Fibroblast of skin of right biceps (primary cell): ENCODE results near the gene ZNF784.
"Not testable (repeated sequence)": the region's sequence is repeated elsewhere in the genome, so short reads cannot be mapped to it uniquely, and the experiment has no call there.

Experiments used
- DNase-seq: peaks from one replicate; pipeline ENCODE4 v3.0.0-alpha.2; 2013

ZNF784 gene

DNA sequence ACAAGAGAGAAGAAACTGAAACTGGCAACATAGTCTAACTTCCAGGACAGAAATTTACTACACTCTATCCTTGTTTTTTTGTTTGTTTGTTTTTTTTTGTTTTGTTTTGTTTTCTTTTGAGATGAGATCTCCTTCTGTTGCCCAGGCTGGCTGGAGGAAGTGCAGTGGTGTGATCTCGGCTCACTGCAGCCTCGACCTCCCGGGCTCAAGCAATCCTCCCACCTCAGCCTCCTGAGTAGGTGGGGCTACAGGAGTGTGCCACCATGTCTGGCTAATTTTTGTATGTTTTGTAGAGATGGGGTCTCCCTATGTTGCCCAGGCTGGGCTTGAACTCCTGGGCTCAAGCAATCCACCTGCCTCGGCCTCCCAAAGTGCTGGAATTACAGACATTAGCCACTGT, 42.1 kb downstream of the ZNF784 start:
- not testable (repeated sequence) for DNase-seq

DNA sequence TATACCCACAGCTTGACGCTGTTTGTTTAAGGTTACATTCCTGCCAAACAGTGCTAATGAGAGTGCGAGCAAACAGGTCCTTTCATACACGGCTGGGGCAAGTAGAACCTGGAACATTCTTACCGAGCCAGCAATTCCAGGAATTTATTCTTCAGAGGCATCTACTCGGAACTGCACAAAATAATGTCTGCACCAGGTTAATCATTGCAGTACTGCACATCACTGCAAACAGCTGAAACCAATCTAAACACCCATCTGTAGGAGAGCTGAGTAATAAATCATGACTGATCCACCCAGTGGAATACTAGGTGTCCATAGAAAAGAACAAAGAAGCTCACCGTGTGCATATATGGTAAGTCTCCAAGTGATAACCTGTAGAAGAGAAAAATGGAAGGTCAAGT, 42.5 kb downstream of the ZNF784 start:
- no peak for DNase-seq

DNA sequence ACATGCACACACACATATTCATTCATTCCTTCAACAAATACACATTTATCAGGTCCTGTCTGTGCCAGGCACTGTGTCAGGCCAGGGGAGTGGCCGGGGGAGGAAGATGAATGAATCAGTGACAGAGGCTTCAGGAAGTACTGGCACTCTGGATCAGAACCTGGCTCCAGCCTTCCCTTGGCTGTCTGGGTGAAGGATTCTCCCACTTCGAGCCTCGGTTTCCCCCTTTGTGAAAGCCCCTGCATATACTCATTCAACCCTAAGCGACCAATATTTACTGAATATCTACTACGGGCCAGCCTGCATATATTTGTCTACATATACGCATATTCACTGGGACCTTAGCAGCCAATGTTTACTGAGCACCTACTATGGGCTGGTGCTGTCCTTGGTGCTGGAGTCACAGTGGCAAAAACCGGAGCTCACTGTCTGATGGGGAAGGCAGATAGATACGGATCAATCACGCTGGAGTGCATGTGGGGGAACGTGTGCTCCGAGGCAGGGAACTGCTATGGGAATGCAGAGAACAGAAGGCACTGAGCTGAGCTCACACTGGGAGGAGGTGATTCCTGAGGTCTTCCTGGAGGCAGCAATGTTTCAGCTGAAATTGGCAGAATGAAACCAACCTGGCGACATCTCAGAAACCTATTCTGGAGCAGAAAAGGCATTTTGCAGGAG, 43.1 kb downstream of the ZNF784 start:
- DNase-seq, result no peak

DNA sequence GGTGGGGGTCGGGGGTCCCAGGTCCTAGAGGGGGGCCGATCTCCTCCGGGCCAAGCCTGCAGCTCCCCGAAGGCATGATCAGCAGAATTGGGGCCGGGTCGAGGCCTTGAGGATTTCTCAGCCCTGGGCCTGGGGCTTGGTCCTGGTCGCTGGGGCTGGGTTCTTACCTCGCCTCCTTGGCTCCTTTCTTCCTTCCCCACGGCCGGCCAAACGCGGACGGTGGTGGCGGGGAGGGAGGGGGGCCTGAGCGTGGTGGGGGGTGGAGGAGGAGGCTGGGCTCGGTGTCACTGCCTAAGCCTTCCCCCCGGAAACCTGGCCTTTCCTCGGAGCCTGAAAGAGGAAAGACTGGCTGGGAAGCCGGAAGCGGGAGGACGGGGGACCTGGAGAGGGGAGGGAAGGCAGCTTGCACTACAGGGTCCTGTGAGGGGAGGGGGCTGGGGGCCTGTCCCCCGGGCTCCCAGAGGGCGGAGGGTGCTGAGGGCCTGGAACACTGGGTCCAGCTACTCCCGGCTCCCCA, 43.7 kb downstream of the ZNF784 start, which contains the start of gene ZNF579:
ZNF579 (minus strand) TSS at position 221 of the 517 bp plus-strand sequence. CDS start 1,209 bp downstream, outside the sequence.
- peak; percentile 92 for DNase-seq

DNA sequence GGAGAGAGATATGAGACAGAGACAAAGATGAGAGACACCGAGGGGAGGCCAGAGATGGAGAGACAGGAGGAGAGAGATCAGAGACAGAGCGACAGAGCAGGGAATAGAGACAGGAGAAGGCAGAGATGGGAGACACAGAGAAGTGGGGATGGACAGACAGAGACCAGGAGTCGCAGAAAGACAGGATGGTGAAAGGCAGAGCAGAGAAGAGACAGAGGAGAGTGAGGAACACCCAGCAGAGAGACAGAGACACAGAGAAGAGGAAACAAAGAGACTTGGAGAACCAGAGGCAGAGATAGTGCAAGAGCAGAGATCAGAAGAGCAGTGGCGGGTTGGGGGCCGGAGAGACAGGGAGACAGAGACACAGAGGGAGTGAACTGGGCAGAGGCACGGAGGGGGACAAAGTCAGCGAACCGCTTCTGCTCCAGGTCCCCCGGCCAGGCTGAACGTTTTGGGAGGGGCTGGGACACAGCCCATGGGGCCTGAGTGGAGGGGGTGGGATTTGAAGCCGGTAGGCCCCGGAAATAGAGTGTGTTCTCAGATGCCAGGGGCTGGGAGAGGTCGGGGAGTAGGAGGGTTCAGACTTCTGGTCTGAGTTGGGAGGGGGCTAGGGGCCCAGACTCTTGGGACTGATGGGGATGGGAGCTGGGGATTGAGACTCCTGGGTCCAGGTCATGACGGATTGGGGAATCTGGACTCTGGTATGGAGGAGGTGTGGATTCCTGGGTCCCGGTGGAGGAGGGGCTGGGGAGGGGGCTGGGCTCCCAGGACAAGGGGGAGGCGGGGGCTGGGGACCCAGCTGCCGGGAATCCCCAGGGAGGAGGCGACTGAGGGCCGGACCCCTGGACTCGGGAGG, 44.4 kb downstream of the ZNF784 start:
- peak; percentile 43 for DNase-seq

DNA sequence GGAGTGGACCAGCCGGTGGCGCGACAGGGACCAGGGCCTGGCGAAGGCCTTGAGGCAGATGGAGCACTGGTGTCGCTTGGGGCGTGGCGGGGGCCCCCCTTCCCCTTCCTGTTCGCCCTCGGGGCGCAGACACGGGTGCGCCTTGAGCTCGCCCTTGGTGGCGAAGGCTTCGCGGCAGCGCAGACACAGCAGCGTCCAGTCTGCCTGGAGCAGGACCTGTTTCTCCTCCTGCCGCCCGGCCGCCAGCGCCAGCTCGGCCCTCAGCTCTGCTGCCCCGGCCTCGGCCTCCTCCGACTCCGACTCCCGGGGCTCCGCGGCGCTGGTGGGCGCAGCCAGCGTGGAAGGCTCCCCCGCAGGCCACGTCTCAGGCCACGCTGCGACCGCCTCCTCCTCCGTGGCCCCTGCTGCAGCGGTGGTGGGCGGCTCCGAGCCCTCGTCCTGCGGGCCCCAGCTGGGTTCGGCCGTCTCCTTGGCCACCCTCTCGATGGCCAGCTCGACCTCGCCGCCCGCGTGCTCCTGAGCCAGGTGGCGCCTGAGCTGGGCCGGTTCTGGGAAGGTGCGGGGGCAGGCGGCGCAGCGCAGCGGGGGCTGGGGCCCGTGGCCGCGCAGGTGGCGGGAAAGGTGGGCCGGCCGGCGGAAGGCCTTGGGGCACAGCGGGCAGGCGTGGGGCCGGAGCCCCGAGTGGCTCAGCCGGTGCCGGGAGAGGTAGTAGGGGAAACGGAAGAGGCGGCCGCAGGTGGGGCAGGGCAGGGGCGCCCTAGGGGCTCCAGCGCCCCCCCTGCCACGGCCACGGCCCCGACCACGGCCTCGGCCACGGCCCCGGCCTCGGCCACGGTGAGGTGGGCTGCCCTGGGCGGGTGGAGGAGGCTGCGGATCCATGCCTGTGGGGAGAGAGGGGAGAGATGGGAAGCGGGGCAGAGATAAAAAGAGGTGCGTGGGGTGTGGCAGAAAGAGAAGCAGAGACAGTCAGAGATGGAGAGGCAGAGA, 45.3 kb downstream of the ZNF784 start:
- no peak for DNase-seq

DNA sequence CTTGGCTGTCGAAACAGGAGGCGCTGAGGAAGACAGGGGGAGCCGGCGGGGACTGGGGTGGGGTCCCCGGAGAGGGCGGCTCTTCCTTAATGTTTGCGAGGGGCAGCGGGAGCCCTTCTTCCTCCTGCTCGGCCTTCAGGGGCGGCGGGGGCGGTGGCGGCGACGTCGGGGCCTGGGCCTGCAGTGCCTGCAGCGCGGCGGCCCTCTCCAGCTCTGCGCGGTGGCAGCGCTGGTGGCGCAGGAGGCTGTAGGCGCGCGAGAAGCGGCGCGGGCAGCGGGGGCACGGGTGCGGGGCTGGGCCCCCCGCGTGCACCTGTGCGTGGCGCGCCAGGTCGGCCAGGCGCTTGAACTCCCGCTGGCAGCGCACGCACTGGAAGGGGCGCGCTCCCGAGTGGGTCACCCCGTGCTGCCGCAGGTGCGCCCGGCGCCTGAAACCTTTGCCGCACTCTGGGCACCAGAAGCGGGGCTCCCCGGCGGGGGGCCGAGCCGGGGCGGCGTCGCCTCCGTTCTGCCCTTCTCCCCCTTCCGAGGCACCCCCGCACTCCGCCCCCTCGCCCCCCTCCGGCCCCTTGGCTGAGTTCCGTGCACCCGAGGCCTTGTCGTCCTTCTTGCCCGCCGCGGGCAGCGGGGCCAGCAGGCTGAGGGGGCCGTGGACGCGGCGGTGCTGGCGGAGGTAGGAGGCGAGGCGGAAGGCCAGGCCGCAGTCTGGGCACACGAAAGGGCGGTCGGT, 46.2 kb downstream of the ZNF784 start:
- no peak for DNase-seq

DNA sequence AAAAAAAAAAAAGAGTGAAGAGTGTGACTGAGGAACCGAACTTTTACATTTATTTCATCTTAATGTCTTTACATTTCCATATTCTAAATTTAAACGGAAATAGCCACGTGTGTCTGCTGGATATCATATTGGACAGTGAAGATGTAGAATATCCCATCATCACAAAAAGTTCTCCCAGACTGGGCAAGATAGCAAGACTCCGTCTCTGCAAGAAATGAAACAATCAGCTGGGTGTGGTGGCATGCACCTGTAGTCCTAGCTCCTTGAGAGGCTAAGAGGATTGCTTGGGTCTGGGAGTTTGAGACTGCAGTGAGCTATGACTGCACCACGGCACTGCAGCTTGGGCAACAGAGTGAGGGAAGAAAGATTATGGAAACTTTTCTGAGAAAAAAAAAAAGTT, 47.6 kb downstream of the ZNF784 start:
- DNase-seq, result no peak

DNA sequence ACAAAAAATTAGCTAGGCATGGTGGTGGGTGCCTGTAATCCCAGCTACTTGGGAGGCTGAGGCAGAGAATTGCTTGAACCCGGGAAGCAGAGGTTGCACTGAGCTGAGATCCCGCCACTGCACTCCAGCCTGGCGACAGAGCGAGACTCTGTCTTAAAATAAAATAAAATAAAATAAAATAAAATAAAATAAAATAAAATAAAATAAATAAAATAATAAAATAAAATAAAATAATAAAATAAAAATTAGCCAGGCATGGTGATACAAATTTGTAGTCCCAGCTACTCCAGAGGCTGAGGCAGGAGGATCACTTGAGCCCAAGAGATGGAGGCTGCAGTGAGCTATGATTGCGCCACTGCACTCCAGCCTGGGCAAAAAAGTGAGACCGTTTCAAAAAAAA, 50.4 kb downstream of the ZNF784 start:
- not testable (repeated sequence) for DNase-seq
